ENCODE measurements around the gene MFAP4. TPM values are rescaled to one million over a fixed set of nuclear protein-coding genes. Genes with fewer than 3 reads are reported as not detected.
"Not testable (repeated sequence)": the region's sequence is repeated elsewhere in the genome, so short reads cannot be mapped to it uniquely, and the experiment has no call there.

The MFAP4 gene
- total and polyA plus RNA-seq, 11 donors, result 15.7 to 84.3 (median 35.7) TPM

DNA sequence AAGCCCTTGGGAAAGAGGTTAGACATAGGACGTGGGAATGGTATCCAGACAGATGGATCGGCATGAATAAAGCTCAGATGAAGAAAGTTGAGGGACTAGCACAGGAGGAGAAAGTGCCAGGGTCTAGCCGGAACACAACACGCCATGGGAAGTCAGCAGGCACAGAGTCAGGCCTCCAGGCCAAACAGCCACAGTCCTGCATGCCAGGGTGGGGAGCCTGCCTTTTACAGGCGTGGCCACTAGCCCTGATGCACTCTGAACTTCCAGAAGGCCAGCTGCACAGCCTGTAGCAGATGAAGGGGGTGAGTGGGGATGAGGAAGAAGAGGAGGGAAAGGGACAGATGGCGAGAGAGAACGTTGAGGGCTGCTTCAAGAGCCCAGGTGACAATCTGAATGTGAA lies 29.6 kb downstream of the MFAP4 start:
- H3K9me3 ChIP-seq, result no peaks in the 10 kb centered on the region
- no peaks in the 10 kb centered on the region for H3K27me3 ChIP-seq
- peaks cover 0 to 6% (median 0%) of the 10 kb centered on the region in 9 donors for H3K36me3 ChIP-seq
- no peak overlapping the region for H3K4me3 ChIP-seq
- 86 to 93% (median 91%) methylated on average over 7 of the region's 7 CpGs for WGBS, 4 donors
- DNase-seq (no peak), ATAC-seq (no peak)
- intact Hi-C loops (cut with DNase I), result no loop called here
- peaks cover 0 to 13% (median 6%) of the 10 kb centered on the region in 12 donors for H3K4me1 ChIP-seq
- H3K27ac ChIP-seq, result no peak overlapping the region
- no peak for TF ChIP-seq POLR2A (IDR thresholded peaks at IDR 0.05)
- TF ChIP-seq, protein P1, sequence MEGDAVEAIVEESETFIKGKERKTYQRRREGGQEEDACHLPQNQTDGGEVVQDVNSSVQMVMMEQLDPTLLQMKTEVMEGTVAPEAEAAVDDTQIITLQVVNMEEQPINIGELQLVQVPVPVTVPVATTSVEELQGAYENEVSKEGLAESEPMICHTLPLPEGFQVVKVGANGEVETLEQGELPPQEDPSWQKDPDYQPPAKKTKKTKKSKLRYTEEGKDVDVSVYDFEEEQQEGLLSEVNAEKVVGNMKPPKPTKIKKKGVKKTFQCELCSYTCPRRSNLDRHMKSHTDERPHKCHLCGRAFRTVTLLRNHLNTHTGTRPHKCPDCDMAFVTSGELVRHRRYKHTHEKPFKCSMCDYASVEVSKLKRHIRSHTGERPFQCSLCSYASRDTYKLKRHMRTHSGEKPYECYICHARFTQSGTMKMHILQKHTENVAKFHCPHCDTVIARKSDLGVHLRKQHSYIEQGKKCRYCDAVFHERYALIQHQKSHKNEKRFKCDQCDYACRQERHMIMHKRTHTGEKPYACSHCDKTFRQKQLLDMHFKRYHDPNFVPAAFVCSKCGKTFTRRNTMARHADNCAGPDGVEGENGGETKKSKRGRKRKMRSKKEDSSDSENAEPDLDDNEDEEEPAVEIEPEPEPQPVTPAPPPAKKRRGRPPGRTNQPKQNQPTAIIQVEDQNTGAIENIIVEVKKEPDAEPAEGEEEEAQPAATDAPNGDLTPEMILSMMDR (IDR thresholded peaks at IDR 0.05), result no peak

DNA sequence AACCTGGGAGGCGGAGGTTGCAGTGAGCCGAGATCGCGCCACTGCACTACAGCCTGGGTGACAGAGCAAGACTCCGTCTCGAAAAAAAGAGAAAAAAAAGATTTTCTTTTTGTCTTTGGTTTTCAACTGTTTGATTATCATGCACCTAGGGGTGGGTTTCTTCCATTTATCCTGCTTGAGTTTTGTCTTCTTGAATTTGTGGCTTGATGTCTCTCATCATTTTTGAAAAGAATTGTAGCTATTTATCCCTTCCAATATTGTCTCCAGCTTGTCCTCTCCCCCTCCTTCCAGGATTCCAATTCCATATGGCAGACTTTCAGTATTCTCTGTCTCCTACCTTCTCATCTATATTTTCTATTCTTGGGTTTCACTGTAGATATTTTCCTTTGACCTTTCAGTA lies 32.2 kb downstream of the MFAP4 start:
- Histone ChIP-seq H3K36me3 (peaks cover 0 to 6% (median 0%) of the 10 kb centered on the region in 9 donors), H3K27ac (no peak overlapping the region), H3K4me1 (no peaks in the 10 kb centered on the region), H3K27me3 (no peaks in the 10 kb centered on the region), H3K4me3 (no peak overlapping the region), H3K9me3 (no peaks in the 10 kb centered on the region)
- ATAC-seq, result no peak
- TF ChIP-seq, protein P1 (IDR thresholded peaks at IDR 0.05), result no peak
- TF ChIP-seq POLR2A (IDR thresholded peaks at IDR 0.05), result no peak
- intact Hi-C loops (cut with DNase I), result no loop called here
- 81 to 95% (median 87%) methylated on average over 6 of the region's 6 CpGs for WGBS, 4 donors
- DNase-seq, result no peak

DNA sequence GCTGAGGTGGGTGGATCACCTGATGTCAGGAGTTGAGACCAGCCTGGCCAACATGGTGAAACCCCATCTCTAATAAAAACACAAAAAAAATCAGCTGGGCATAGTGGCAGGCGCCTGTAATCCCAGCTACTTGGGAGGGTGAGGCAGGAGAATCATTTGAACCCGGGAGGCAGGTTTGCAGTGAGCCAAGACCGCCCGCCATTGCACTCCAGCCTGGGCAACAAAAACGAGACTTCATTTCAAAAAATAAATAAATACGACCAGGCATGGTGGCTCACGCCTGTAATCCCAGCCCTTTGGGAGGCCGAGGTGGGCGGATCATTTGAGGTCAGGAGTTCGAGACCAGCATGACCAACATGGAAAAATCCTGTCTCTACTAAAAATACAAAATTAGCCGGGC lies 33.6 kb downstream of the MFAP4 start:
- 94 to 97% (median 95%) methylated on average over 11 of the region's 11 CpGs for WGBS, 4 donors
- H3K36me3 ChIP-seq; H3K4me3 ChIP-seq; intact Hi-C loops (cut with DNase I); H3K27ac ChIP-seq; DNase-seq; ATAC-seq; H3K4me1 ChIP-seq; H3K27me3 ChIP-seq; H3K9me3 ChIP-seq: not testable (repeated sequence)

DNA sequence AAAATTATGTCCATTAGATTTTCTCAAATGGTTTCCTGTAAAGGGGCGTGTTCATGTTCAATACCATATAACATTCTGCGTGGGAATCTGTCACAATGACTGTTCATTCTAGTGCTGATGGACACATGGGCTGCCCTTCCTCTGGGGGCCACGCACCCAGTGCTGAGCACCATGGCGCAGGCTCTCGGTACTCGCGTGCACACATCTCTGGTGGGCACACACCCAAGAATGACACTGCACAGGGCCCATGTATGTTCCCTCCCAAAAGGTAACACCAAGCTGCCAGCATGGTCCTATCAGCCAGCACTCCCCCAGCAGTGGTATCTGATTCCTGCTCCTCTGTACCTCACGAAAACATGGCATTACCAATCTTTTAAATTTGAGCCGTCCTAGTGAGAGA lies 38.2 kb downstream of the MFAP4 start:
- H3K4me1 ChIP-seq, result peaks cover 10 to 43% (median 33%) of the 10 kb centered on the region in 12 donors
- H3K36me3 ChIP-seq, result no peaks in the 10 kb centered on the region
- DNase-seq, result peak in 1 of 5 donors; percentile 17
- 96 to 97% (median 97%) methylated on average over 9 of the region's 9 CpGs for WGBS, 4 donors
- H3K4me3 ChIP-seq, result no peak overlapping the region
- H3K27ac ChIP-seq, result no peak overlapping the region
- no peaks in the 10 kb centered on the region for H3K27me3 ChIP-seq
- intact Hi-C loops (cut with DNase I), result loop anchor here in 1 of 10 donors (5.0 kb wide), 1 partner anchor 87 kb away; no protein-coding TSS in a partner anchor
- no peak for TF ChIP-seq POLR2A (IDR thresholded peaks at IDR 0.05)
- TF ChIP-seq, protein P1 (IDR thresholded peaks at IDR 0.05), result no peak
- ATAC-seq, result no peak
- H3K9me3 ChIP-seq, result no peaks in the 10 kb centered on the region

DNA sequence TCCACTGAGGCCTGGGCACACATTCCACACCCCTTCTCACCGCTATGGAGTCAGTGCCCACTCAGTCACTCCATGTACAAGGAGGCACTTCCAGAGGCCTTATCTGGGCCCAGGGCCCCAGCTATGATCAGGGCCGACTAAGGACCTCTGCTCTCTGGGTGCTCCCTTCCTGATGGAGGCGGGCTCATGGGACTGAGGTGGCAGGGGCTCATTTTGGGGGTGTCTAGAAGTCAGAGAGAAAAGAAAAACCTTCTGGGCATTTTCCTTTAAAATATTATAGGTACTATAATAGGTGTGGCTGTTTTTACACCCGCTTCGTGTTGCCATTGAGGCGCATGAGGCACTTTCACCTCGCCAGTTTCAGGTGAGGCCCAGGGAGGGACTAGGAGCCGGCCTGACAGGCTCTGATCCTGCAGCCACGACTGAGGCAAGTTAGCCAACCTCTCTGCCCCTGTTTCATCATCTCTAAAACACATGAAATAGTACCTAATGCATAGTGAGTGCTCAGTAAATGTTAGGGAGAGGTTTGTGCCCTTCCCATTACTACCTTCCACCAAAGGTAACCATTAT lies 38.8 kb downstream of the MFAP4 start:
- H3K4me1 ChIP-seq, result peaks cover 10 to 48% (median 33%) of the 10 kb centered on the region in 12 donors
- H3K27me3 ChIP-seq, result no peaks in the 10 kb centered on the region
- WGBS, 4 donors, result 87 to 93% (median 89%) methylated on average over 9 of the region's 9 CpGs
- peak in 1 of 5 donors; percentile 7 for DNase-seq
- intact Hi-C loops (cut with DNase I), result loop anchor here in 1 of 10 donors (5.0 kb wide), 1 partner anchor 86 kb away; no protein-coding TSS in a partner anchor
- H3K4me3 ChIP-seq, result no peak overlapping the region
- no peak for ATAC-seq
- no peaks in the 10 kb centered on the region for H3K36me3 ChIP-seq
- H3K9me3 ChIP-seq, result no peaks in the 10 kb centered on the region
- TF ChIP-seq, protein P1 (IDR thresholded peaks at IDR 0.05), result no peak
- no peak for TF ChIP-seq POLR2A (IDR thresholded peaks at IDR 0.05)
- H3K27ac ChIP-seq, result peak overlapping the region in 1 of 12 donors; percentile 87

All from heart left ventricle (tissue), 16 donors.